GM10847 (cell line): ENCODE measurements around the gene PCYT2.

Source experiments
- POLR2A ChIP-seq: IDR thresholded peaks from 2 replicates; pipeline ENCODE4 v1.6.1; 2011; ENCODE audit not compliant: insufficient read length; ENCODE audit errors: extremely low read depth

The PCYT2 gene

DNA sequence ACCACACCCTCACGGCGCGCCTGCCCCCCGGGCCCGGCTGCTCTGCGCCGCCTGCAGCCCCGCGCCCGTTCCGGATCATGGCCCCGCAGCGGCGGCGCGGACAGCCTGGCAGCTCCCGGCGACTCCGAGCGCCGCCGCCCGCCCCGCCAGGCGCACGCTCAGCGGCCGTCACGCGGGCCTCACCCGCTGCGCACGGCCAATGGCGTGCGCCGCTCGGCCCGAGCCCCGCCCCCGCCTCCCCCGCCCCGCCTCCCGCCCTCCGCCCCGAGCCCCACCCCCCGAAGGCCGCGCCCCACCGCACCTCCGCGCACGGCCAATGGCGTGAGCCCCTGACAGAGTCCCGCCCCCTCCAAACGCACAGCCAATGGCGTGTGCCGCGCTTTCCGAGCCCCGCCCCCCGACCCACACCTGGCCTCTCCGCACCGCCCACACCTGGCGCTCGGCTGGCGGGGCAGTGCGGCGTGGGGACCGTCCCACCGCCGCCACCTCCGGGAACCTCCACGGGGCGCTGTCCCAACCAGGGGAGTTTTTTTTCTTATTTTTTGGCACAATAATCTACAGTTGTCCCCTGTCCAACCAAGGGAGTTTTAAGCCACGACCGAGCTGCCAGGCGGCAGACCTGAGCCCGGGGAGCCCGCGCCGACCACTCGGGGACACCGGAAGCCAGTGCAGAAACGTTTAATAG is at the start of gene PCYT2:
PCYT2 (minus strand) TSS at position 123 of the 685 bp plus-strand sequence; CDS start at position 79, 44 bp downstream.
- TF ChIP-seq POLR2A = peak; percentile 54

DNA sequence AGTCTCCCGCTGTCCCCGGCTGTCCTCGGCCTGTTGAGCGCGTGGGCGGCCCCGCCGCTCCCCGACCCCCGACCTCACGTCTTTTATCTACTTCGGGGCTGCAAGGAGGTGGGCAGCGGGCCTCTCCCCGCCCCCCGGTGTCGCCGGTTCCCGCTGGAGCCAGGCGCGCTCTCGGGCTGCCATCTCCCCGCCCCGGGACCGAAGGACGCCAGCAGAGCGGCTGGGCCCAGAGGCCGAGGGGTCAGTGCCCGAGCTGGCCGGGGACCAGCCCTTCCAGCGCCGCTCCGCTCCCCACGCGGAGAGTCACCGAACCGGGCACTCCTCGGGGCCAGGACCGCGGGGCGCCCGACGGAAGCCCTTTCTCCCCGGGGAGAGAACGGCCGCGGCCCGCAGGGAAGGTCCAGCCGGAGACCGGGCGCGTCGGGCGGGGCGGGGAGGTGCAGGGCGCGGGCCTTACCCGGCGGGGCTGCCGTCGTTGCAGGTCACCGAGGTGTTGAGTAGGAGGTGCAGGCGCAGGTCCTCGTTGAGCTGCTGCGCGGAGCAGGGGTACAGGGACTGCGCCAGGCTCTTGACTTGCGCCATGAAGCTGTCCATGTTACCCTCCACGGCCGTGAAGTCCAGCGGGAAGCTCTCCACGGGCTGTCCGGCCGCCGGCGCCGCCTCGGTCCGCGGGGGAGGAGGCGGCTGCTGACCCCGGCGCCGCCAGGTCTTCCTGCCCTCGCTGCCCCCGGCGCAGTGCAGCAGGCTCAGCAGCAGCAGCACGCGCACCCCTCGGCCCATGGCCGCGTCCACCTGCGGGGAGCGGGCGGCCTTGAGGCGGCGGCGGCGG is 49.1 kb upstream of the PCYT2 start:
- TF ChIP-seq POLR2A = no peak

DNA sequence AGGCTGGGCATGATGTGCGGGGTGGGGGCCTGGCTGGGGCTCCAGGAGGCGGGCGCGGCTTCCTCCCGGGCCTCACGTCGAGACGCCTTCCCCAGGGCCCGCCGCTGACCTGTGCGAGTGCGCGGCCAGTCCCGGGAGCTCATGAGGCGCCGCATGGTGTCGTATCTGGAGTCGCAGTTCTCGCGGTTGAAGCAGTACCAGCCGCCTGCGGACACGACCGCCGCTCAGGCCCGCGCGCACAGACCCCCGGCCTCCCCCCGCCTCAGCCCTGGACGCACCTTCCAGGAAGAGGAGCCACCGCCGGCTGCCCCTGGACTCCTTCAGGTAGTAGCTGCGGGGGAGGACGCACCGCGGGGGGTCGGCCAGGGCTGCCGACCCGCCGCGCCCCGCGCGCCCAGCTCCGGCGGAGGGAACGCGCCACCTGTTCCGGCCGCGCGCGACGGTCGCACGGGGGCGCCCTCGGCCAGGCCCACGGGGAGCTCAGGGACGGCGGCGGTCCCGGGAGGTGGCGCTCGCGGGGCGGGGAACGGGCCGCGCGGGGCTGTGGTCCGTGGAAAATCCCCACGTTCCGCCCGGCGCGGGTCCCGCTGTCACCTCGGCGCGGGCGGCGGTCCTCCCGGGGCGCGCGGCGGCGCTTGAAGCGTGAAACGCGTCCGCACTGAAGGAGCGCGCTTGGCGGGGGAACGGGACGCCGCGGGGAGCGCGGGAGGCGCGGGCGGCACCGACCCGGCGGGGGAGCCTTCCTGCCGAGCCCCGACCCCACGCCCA is 48.3 kb upstream of the PCYT2 start:
- no peak for TF ChIP-seq POLR2A

DNA sequence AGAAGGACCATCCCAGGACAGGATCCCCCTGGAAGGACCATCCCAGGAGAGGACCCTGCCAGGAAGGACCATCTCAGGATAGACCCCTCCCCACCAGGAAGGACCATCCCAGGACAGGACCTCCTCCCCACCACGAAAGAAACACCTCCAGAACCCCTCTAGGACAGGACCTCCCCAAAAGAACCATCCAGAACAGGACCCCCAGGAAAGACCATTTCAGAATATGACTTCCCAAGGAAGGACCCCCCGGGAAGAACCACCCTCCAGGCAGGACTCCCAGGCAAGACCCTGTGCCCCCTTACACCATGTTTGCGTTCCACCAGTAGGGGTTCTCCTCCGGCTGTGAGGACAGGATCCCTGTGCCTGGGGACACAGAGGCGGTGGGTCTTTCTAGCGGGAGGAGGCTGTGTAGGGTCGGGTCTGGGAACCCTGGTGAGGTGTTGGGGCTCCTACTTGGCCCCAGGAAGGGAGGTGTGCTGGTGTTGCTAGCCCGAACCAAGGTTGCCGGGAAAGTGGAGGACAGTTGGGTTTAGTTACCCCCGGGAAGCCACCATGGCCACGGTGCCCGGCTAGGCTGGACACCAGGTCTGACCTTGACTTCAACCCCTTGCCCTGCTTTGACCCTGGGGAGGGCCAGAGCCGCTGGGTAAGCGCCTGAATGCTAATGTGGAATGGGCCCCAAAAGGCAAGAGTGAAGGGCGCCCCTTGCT is 47.6 kb upstream of the PCYT2 start:
- no peak for TF ChIP-seq POLR2A

DNA sequence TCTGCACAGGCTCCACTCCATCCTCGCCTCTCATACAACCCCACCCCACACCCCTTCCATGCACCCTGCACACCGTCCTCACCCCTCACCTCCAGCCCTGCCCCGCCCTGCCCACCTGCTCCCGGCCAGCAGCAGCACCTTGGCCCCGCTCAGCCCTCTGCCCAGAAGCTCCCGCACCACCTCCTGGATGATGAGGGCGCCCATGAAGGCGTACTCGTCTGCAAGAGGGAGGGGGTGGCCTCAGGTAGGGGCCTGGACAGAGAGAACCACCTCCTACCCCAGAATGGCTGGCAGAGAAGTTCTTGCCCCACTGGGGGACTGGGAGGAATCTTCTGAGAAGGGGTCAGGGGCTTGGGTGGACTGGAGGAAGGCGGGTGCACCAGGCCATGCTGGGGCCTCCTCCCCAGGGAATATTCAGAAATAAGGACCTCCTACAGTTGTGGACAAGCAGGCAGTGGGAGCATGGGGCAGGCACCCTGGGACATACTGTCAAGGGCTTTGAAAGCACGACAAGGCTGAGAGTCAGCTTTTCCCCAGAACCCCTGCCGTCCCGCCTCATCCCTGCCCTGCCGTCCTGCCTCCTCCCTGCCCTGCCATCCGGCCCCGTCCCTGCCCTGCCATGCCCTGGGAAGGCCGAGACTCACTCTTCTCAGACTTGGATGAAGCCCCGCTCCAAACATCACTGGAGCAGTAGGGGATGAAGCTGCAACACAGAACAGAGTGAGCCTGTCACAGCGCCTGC is 46.7 kb upstream of the PCYT2 start:
- no peak for TF ChIP-seq POLR2A

DNA sequence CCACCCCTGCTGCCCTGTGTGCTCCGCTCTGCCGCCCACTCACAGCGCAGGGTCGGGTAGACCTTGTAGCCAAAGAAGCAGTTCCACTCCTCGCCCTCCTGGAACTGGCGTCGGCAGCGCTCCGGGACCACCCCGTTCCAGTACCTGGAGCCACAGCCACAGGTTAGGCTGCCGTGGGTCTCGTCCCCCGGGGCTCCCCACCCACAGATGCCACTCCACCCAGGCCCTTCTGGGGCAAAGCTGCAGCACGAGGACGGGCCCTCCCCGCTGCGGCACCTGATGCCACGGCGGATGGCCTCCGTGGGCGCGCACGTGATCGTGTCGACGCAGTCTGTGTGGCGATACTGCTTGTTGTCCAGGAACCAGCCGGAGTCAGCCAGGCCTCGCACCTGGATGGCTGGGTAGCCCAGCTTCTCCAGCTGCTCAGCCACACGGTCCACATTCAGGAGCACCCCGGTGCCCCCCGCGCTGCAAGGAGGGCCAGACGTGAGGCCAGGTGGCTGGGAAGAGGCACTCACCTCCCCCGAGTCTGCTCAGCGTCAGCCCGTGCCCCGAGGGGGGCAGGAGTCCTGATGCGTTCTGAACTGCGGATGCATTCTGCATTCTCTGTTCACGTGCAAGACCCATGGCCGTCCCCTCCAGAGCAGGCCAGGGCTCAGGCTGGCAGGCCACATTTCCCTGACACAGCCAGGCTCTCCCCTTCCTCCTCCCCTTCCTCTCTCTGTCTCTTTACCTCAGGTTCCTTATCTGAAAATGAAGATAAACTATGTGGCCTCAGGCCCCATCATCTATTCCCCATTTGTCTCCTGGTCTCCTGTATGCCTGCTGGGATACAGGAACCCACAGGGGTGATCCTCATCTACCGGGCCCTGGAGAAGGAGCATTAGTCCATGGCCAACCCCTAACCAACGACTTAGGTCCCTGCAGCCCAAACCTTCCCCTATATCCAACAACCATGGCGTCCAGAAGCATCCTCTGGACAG is 45.7 kb upstream of the PCYT2 start:
- TF ChIP-seq POLR2A = no peak

DNA sequence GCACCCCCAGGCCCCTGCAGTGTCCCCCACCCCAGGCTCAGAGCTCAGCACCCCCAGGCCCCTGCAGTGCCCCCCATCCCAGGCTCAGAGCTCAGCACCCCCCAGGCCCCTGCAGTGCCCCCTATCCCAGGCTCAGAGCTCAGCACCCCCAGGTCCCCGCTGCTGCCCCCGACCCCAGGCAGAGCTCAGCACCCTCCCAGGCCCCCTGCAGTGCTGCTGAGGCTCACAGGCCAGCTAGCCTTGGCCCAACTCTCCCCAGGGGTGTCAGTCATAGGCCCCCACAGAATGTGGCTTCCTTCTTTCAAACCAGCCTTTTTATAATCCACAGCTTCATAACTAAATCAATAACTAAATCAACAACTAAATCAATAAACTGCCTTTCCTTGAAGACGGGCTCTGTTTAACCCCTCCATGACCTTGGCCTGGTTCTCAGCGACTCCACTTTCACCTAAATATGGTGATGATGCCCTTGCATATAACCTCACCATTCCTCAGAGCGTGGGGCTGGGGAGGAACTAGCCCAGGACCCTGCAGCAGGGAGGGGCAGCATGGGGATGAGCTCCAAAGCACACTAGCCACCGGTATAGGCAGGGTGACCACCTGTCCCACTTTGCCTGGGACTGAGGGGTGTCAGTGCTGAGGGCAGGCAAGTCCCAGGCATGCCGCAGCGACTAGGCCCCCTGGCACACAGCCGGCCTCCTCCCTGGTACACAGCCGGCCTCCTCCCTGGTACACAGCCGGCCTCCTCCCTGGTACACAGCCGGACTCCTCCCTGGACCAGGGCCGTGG is 44.8 kb upstream of the PCYT2 start:
- TF ChIP-seq POLR2A = no peak

DNA sequence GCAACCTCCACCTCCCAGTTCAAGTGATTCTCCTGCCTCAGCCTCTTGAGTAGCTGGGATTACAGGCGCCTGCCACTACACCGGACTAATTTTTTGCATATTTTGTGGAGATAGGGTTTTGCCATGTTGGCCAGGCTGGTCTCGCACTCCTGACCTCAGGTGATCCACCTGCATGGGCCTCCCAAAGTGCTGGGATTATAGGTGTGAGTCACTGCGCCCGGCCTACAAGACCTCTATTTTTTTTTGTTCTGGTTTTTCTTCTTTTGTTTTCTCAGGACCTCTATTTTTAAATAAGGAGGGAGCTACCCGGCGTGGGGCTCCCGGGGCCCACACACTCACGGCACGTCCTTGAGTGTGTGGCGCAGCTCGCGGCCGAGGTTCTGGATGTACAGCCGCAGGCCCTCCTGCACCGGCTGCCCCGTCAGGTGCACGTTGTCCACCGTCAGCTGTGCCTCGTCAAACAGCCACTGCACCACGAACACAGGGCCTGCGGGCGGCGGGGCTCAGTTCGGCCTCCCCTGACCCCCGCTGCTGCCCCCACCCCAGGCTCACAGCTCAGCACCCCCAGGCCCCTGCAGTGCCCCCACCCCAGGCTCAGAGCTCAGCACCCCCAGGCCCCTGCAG is 44.0 kb upstream of the PCYT2 start:
- no peak for TF ChIP-seq POLR2A

DNA sequence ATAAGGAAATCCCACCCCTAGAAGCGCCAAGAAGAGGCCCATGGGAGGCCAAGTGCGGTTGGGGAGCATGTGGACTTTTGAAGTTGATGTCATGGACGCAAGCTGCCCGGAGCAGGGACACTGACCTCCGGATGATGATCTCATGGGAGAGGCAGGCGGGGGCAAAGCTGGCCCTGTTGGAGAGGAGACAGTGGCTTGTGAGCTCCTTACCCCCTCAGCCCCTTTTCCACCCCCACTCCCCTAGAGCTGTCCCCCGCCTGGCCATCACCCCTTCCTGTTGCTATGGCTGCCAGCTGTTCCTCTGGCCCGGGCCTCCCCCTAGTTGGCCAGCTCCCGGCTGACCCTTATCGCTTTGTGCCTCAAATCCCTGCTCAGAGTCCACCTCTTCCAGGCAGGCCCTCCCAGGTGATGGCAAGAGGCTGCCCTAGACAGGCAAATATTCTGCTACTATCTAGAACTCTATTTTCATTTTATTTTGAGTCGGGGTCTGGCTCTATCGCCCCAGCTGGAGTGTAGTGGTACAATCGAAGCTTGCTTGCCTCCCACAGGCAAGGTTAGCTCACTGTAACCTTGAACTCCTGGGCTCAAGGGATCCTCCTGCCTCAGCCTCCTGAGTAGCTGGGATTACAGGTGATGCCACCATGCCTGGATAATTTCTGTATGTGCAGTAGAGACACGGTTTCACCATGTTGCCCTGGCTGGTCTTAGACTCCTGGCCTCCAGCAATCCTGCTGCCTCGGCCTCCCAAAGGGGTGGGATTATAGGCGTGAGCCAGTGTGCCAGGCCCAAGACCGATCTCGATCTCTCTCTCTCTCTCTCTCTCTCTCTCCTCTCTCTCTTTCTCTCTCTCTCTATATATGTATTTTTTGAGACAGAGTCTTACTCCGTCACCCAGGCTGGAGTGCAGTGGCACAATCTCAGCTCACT is 43.2 kb upstream of the PCYT2 start:
- no peak for TF ChIP-seq POLR2A

DNA sequence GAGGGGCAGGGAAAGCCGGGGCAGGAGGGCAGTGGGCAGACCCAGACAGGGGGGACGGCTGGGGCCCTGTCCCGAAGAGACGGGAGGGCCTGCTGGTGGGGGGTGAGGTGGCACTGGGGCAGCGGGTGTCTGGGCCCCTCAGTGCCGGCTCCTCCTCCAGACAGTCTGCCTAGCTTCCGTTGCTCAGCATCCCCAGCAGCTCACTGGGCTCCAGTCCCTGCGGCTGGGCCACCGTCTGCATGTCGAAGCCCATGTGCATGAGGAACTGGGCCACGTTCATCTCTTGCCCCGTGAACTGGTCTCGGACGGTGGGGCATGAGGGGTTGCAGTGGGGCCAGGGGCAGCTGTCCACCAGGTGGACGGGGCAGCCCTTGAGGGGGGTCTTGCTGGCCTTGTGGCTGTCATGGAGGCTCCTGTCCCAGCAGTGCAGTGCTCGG is 41.6 kb upstream of the PCYT2 start:
- no peak for TF ChIP-seq POLR2A
